GM18867 (cell line): Measurements from ENCODE around the gene ZC3H12C.
"Not testable (repeated sequence)": the region's sequence is repeated elsewhere in the genome, so short reads cannot be mapped to it uniquely, and the experiment has no call there.

Source experiments
- ATAC-seq: cut with Tn5 transposase; IDR thresholded peaks from one replicate; pipeline ENCODE4 v1.9.1; 2021; ENCODE audit warnings: mild to moderate bottlenecking, moderate library complexity; ENCODE audit not compliant: unreplicated experiment

Gene ZC3H12C

GRCh38 chr11:110208678-110209312 lies 115.6 kb downstream of the ZC3H12C start:
- not testable (repeated sequence) for ATAC-seq

- not testable (repeated sequence) for ATAC-seq
These were observed 116.1 kb downstream of the ZC3H12C start for GRCh38 chr11:110209313-110209694.

DNA sequence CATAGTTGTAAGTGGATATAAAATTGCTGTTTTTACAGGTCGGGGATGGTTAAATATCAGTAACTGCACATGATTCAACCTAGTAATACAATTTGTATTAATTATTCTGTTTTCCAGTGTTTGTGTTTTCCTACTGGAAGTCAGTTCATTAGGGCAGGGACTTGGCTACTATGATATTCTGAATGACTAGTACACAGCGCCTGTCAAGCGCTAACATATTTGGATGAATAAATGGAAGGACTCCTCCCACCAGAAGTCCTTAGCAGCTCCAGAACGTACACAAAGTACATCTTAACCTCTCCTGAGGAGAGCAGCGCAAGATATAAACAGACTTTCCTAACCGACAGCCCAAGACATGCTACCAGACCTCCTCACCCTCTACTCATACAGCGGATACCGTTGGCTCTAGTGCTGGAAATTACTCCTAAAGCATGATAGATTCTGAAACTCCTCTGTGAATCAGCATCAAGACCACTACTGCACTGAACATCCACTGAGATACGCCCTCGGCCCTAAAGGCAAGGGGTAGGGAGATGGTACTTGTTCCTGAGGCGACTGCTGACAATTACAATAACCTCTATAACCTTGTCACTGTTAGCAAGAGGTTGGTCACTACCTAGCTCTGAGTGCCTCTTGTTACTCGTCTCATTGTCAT lies 124.2 kb downstream of the ZC3H12C start:
- no peak for ATAC-seq

- no peak for ATAC-seq
These were observed 124.7 kb downstream of the ZC3H12C start for GRCh38 chr11:110217936-110218335.

GRCh38 chr11:110219006-110219785 lies 126.0 kb downstream of the ZC3H12C start:
- no peak for ATAC-seq
